HG03175 (cell line): Measurements from ENCODE around the gene WBP11.

ENCODE experiments used
- ATAC-seq: cut with Tn5 transposase; IDR thresholded peaks from one replicate; pipeline ENCODE4 v1.9.1; 2021; ENCODE audit warnings: mild to moderate bottlenecking, moderate library complexity; ENCODE audit not compliant: unreplicated experiment

Gene WBP11

DNA sequence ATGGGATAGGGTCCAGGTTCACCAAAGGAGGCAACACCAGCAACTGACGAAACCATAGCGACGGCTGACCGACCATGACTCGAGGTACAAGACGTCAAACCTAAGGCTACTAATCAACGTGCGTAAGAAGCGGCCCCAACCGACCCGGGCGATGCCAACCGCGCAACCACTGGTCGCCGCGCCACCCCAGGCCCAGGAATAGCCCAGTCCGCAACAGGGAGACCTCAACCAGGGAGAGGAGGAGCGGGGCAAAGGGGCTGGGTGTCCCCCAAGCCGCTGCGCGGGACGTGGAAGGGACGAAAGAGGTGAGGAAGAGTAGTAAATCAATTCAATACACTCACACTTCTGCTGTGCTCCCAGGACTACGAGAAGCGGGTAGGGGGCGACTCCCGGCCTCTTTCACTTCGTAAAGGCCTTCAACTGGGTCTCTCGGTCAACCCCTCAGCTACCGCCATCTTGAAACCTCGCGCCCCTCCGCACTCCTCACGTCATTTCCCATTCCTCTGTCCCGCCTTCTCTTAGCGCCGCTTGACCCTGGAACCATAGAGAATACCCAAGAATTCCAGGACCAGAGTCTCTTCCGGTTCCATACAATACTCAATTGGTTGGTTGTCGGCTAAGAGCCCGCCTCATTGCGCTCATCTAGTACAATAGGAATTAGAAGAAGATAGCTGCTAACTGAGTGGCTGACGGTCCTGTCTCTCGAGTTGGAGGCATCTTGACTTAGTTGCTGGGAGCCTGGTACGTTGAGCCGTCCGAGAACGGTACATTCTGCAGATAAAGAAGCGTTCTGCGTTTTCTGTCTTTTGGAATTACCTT lies at the start of gene WBP11, which contains the start of gene C12orf60:
WBP11 (minus strand) TSS at position 468 of the 819 bp plus-strand sequence. CDS start 2,095 bp downstream, outside the sequence.
C12orf60 (plus strand) TSS at position 660 of the 819 bp plus-strand sequence. CDS start 19,266 bp downstream, outside the sequence.
- peak; percentile 99 for ATAC-seq

GRCh38 chr12:14852880-14853279 lies 49.6 kb upstream of the WBP11 start:
- ATAC-seq, result no peak

DNA sequence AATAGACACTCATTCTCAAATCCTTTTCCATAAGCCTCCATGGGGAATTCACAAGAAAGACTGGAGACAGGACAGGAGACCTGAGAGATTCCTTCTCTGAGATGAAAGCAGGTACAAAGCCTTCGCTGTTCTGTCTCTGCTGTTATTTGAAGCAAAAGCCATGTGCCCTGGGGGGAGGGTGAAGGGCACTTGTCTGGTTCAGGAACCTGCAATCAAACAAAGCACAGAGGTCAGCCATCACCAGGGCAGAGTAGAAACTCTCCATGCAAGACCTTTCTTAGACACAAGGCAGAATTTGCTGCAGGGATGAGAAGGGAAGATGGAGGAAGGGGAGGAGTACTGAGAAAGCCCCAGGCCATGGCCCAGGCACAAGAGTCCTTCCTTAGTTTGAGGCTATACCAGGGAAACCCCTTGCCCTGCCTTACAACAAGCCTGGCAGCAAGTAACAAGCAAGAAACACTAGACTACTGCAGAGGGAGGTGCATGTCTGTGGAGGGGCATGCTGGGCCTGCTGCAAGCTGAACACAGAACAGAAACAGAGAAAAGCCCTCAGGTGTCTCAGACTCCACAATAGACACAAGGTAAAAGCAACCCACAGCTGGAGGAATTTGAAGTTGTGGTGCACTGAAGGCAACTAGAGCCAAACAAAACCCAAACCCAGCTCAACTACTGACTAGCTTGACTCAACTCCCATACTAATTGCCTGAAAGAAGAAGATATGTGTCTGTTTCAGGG lies 47.8 kb upstream of the WBP11 start:
- no peak for ATAC-seq

DNA sequence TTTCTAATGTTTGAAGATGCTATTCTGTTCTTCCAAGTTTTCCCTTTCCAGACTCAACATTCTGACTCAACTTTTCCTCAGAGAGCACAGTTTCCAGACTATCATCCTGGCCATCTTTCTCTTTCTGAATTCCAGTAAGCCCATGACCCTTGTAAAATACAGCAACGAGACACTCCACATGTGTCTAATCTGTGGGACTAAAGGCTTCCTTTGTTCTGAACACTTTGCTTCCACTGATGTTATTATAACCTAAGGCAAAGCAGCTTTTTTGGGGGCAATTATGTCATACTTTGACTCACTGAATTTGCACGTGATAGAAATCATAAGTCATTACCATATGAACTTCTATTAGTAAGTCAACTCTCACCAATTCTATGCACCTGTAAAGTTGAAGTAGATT lies 46.4 kb upstream of the WBP11 start:
- ATAC-seq, result no peak

- no peak for ATAC-seq
Observed at GRCh38 chr12:14846876-14847580, 43.8 kb upstream of the WBP11 start.

- ATAC-seq, result no peak
Observed at GRCh38 chr12:14846042-14846587, 42.8 kb upstream of the WBP11 start.

DNA sequence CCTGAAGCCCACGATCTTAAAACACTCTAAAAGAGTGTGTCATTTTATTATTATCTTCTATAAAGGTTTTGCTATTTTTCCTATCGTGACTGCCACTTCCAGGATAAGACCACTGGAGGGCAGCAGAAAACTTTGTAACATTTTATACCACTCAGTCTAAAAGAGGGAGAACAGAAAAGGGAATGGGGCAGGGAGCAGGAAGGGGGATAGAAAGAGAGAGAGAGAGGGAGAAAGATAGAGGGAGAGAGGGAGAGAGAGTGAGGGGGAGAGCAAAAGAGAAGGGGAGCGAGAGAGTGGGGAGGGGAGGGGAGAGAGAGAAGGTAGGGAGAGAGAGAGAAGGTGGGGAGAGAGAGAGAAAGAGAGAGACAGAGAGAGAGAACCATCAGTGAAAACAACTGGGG lies 42.1 kb upstream of the WBP11 start:
- no peak for ATAC-seq

DNA sequence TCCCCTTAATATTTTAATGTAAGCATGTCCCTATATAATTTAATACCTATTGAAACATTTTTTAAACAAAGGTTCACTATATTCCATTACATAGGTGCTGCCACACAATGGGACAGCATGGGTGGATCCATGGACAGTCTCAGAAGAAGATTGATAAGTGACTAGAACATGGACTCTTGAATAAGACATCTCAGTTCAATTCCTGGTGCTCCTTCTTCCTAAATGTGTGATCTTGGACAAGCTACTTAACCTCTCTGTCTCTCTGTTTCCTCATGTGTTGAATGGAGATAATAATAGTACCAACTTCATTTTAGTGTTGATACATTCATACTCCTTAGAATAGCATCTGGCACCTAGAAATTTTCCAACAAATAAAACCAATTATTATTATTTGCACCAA lies 41.1 kb upstream of the WBP11 start:
- no peak for ATAC-seq

DNA sequence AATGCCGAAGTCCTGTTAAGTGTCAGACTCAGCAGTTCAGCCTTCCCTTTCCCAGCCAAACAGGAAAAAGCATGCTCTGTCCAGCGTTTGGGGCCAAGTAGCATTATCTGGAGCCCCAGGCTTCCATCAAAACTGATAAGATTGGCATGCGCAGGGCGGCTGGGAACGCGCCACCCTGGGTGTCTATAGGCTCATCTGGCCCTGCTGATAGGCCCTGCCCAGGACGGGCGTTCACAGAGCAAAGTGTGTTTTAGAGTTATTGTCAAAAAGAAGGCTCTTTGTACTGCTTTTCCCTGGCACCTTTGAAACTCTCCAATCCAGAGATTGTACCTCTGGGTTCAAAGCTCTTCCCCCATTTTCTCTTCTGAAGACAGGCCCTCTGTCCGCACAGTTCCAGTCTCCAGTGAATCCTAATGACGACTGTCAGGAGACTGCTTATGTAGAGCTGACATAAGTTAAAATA lies 40.2 kb upstream of the WBP11 start, which contains the start of gene ART4:
ART4 (minus strand) TSS at position 102 of the 463 bp plus-strand sequence. CDS start 413 bp downstream, outside the sequence.
- ATAC-seq, result no peak

DNA sequence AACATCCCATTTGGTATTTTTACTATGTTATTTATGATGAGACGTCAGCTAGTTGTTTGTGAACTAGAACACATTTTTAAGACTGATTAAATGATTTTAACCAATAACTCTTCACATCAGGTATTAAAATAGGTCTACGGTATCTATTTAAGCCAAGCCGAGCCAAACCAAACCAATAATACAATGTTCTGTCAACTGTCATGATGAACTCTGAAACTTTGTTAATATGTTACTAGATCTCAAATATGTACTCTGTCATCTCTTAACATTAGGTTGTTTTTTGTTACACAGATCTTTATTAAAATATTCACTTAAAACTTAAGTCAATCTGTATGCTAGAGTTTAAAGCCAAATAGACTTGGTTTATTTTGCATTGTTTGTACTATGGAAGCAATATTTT lies 39.0 kb upstream of the WBP11 start:
- ATAC-seq, result no peak

DNA sequence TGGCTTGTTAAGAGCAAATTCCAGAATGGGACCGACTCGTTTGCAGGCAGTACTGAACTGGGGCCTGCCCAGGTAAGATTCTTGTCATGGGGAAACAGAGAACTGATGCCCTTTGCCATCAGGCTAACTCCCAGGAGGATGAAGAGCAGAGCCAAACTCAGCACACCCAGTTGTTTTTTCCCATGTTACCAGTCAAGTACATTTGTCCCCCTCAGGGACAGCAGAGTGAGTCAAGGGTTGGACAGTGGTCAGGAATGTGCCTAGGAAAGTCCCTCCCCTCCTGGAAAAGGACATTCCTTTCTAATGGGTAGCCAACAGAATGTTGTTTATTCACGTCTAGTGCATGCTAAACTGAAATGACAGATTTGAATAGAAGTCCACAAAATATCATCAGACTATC lies 38.5 kb upstream of the WBP11 start:
- no peak for ATAC-seq

DNA sequence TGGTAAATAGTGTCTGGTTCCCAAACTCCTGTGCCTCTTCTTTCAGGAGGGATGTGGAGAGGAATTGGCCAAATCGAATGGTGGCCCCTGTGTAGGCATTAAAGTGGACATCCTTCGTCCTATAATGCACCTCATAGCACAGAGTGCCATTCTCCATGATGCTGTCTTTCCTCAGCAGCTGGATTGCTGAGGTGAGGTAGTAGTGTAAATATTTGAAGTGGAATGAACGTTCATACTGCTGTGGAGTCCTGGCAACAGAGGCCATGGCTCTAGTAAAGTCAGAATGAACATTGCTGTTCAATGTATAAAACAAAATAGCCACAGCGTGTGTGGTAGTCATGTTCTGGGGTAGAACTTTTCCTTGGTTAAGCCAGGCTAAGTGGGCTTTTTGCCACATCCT lies 37.3 kb upstream of the WBP11 start:
- ATAC-seq, result no peak

DNA sequence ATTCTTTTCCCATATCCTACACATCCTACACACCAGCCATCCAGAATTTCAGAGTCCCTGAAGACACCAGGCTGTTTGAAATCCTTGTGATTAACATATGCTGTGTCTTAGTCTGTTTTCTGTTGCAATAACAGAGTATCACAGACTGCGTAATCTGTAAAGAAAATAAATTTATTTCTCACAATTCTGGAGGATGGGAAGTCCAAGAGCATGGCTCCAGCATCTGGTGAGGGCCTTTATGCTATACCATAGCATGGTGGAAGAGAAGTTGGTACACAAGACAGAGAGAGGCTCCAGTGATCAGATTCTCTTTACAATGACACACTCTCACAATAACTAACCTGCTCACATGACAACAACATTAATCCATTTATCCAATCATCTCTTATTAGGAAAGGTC lies 36.0 kb upstream of the WBP11 start:
- no peak for ATAC-seq

DNA sequence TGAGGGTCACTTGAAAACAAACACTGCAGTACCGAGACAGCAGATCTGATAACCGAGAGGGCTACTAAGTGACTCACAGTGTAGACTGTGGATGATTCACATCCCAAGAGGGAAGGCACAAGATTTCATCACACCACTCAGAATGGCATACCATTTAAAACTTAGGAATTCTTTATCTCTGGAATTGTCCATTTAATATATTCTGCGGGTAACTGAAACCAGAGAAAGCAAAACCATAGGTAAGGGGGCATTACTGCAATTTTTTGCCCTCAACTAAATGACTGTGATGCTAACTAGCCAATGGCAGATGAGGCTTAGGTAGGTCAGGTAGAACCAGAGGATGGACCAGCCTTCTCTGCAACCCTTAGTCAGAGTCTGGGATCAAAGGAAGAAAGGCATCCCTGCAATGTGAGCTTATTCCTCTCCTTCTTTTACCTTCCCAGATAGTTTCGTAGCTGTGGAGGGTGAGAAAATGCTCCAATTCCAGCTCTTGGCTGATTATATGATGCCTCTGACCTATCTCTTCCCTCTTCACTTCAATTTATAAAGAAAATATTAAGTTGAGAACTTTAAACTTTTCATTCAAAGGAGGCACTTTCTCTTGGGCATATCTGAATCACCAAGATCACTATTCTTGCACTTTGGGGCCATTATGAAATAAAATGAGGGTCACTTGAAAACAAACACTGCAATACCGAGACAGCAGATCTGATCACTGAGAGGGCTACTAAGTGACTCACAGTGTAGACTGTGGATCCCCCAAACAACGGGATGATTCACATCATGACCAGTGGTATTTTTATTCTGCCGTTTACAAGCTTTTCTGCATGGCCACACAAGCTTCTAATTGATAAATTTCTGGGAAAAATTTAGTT lies 33.3 kb upstream of the WBP11 start:
- ATAC-seq, result no peak

DNA sequence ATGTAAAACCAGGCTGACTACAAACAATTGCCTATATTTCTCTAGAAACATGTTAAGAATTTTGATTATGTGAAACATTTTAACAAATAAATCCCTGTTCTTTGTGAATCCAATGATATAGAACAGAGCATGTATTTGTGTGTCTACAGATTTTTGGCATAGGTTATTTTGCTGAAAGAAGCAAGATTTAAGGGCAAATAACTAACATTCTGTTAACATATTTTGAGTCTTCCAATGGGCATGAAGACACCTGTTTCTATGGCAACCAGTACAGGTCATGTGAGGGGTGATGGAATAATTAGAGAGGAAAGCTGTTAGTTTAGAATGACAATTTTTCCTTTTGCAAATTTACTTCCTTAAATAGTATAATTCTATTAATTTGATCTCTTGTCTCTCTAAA lies 31.2 kb upstream of the WBP11 start:
- no peak for ATAC-seq

DNA sequence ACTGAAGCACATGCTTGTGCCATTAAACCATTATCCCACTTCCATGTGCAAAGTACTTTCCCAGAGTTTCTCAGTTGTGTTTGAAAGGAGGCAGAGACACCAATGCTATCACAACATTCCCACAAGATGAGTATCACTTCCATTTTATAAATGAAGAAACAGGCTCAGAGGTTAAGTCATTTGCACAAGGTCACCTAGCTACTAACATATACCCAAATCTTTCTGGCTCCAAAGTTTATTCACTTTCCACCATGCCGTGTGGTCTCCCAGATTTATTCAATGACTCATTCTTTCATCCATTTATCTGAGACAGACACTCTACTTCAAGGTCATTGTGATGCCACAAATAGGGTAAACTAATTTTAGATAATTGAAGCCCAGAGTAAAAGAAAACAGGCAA lies 30.7 kb upstream of the WBP11 start:
- no peak for ATAC-seq

DNA sequence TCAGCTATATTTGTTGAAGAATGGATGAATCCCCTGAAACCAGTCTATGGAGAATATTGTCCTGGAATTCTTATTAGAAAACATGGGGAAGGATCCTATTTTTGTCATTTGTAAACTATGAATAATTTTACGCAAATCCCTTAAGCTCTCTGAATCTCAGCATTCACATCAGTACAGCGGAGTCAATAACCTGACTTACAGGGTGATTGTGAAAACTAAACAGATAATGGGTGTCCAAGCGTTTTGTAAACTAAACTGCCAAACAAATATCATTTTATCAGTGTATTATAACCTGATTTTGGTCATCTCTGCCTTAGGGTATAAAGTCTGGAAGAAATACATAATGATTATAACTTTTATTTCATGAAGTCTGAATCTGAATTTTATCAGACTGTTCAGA lies 30.1 kb upstream of the WBP11 start:
- no peak for ATAC-seq

DNA sequence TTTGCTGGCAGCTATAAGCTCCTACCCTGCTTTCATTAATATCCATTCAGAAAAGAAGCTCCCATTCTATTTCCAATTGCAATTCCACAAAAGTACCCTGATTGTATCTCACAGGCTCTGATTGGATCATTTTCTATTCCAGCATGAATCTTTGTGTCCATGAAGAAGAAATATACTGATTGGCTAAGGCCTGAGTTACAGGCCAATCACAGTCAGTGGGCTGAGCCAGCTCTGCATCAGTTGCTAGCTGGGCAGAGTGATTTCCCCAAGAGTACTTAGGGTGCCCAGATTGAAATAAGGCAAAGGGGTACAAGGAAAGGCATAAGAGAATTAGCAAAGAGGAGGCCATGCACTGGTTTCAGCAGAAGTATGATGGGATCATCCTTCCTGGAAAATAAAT lies 25.6 kb upstream of the WBP11 start:
- peak; percentile 70 for ATAC-seq

- no peak for ATAC-seq
Observed at GRCh38 chr12:14827043-14827442, 23.8 kb upstream of the WBP11 start.

DNA sequence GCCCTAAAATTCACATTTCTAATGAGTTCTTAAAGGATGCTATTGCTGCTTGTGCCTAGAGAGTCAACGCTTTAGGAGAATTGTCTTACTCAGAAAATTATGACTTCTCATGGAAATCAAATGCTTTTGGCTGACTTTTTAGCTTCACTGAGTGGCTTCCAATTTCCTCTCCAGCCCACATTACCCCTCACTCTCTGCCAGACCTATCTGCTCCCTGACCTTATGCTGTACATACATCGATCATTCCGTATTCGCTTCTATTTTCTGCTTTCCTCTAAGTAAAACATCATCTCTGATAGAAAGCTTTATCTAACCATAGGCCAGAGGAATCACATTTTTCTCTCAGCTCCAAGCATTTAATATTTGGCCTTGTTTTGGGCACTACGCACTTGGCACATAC lies 23.2 kb upstream of the WBP11 start:
- ATAC-seq, result no peak
